ENCODE results near the gene HEMGN.

Gene HEMGN

GRCh38 chr9:97895695-97896332 lies 42.2 kb downstream of the HEMGN start:
- no peak for DNase-seq (ENCODE audit: low read depth in 2 of 2)

DNA sequence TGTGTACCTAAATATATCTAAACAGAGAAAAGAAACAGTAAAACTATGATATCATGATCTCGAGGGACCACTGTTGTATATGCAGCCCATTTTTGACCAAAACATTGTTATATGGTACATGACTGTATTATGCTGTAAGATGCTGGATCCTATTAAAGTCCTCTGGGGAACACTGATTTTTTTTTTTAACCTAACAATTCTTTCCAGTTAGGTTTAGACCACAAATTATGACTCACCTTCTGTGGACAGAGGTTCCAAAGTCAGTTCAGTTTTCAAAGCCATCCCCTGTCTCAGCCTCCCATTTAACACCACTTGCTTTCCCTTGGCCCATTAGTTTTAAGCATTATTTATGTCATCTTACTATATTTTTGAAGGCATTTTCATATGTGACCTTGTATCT lies 42.8 kb downstream of the HEMGN start:
- peak in 1 of 2 experiments; percentile 21 for DNase-seq (ENCODE audit: low read depth in 2 of 2)

GRCh38 chr9:97892421-97892820 lies 45.6 kb downstream of the HEMGN start:
- DNase-seq (ENCODE audit: low read depth in 2 of 2): no peak

DNA sequence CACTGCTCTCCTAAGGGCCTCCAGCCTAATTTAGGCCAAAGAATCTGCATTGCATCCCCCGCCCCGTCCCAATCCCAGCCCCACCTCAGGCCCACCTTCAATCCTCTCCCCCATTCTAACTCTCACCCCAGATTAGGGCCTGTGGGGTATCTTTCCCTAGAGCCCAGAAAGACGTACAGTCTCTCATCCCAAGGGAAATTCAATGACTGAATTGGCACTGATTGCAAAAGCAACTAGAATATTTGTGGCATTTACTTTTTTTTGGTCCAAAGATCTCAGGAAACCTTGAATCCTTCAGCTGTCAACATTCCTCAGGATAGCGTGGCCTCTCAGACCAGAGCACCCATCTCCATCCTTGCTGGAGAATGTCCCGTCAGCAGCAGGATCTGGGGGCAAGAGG lies 46.2 kb downstream of the HEMGN start:
- DNase-seq (ENCODE audit: low read depth in 2 of 2): no peak

DNA sequence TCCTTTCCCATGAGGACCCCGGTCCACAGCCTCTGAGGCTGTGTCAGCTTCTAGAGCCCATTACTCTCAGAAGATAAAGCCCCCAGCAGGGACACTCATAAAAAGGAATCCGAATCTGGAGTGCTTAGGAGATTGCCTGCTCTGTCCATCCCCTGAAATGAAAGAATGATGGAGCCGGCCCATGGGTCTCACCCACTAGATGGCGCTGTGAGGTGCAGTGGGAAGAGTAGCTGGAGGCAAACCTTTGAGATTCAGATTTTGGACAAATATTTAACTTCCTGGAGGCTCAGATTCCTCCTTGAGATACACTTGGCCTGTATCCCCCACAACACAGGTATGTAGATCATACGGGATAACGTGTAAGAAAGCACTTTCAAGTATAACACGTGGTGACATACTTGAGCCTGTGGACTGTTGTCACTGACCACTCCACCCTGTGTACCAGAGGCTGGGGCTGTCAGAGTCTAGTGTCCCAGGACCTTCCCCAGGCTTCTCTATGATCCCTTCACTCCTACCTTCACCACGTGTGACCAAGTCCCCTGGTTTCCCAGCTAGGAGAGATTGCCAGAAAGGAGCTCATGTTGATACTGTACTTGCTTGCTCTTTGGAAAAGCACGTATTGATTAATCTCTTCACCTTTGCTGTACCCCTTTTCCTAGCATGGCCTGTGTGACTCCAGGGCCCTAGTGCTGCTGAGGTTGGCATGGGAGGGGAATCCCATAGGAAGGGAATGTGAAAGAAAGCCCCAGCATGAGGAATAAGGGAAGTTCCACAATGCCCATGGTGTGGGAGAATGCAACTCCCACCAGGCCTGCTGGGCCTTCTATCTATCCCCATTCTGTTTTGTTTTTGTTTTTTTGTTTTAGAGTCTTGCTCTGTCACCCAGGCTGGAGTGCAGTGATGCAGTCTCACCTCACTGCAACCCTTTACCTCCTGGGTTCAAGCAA lies 47.8 kb downstream of the HEMGN start:
- DNase-seq (ENCODE audit: low read depth in 2 of 2): no peak

- no peak for DNase-seq (ENCODE audit: low read depth in 2 of 2)
These were observed 57.6 kb downstream of the HEMGN start for GRCh38 chr9:97880336-97880735.

Data from fibroblast of skin of left quadriceps (primary cell).